Placental epithelial cell (primary cell): ENCODE data around the gene SNN. TPM values are rescaled to one million over a fixed set of nuclear protein-coding genes. Genes with fewer than 3 reads are reported as not detected.

Experiments used
- total RNA-seq: library from RNA; depleted of rRNA; stranded (reverse); fragments of >200 nt; gene quantifications from 2 replicates; pipeline ENCODE4 v1.2.3, GENCODE V29; 2012

SNN gene
- 3.1 and 7.9 TPM in 2 replicates for total RNA-seq

DNA sequence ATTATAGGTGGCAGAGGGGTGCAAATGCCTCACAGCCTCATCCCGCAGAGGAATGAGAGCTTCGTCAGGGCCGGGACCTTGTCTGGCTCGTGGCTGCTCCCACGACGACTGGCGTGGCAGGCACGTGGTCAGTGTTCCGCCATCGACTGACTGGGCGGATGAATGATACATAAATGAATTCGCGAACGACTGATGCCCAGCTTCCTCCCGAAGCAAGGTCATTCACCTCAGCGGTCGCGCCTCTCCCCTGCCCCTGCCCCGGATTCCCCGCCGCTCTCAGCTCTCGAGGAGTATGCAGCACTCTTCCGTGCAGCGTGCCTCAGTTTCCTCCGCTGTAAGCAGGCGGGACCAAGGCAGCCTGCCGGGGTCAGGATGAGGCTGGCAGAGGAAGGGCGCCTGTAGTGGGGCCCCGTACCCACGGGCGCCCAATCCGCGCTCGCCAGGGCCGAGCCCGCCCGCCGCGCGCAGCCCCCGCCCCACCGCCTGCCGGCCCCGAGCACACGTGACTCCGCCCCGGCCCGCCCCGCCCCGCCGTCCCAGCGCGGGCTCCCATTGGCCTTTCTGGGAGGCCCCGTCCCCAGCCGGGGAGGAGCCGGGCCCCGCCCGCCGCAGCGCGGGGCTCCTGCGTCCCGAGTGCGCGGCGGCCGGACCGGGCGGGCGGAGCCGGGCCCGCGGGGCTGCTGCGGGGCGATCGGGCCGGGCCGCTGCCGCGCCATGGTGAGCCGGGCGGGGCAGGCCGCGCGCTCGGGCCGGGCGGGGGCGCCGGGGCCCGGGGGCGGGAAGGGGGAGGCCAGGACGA is at the start of gene SNN:
SNN (plus strand) TSS at position 632 of the 799 bp plus-strand sequence. CDS start 7,605 bp downstream, outside the sequence.

Other genes with a start within 250 kb of the SNN start
- gene LITAF, start 81.5 kb upstream of the SNN start, total RNA-seq = 22.4 and 24.5 TPM in 2 replicates
- gene TXNDC11, start 74.4 kb downstream of the SNN start, total RNA-seq = 27.5 and 45.4 TPM in 2 replicates
- gene ZC3H7A, start 128.8 kb downstream of the SNN start, total RNA-seq = 30.0 and 40.8 TPM in 2 replicates
- 57.7 and 84.8 TPM in 2 replicates for gene RSL1D1, start 183.1 kb downstream of the SNN start, total RNA-seq
- 42.0 and 49.5 TPM in 2 replicates for gene GSPT1, start 247.5 kb downstream of the SNN start, total RNA-seq